Effector memory CD8-positive, alpha-beta T cell (primary cell): ENCODE measurements around the gene PPT2.
A peak's percentile ranks its signal among the peaks of the same experiment; 100 is the strongest.

Source experiments
- ATAC-seq: fragments of 150-1000 bp; cut with Tn5 transposase; replicated peaks from 2 replicates; pipeline ENCODE4 v1.10.0; 2021; ENCODE audit warnings: mild to moderate bottlenecking, moderate library complexity
- DNase-seq, 3 experiments: peaks; one replicate each; pipeline ENCODE4 v3.0.0; 2021
- H3K27ac Mint-ChIP-seq, 2 donors: one replicate each; pipeline ENCODE4 v1.8.0; 2022; ENCODE audit warnings: mild to moderate bottlenecking in 2 of 2, mixed read lengths in 2 of 2, moderate library complexity in 2 of 2
- H3K27me3 Mint-ChIP-seq, 2 donors: one replicate each; pipeline ENCODE4 v1.8.0; 2022; ENCODE audit warnings: mixed read lengths in 2 of 2
- H3K36me3 Mint-ChIP-seq: one replicate; pipeline ENCODE4 v1.8.0; 2022; ENCODE audit warnings: mild to moderate bottlenecking, moderate library complexity, mixed read lengths; ENCODE audit not compliant: insufficient read depth
- H3K4me1 Mint-ChIP-seq, 2 donors: one replicate each; pipeline ENCODE4 v1.8.0; 2022; ENCODE audit warnings: low read depth in 2 of 2, mixed read lengths in 2 of 2
- H3K4me3 Mint-ChIP-seq, 2 donors: one replicate each; pipeline ENCODE4 v1.8.0; 2022; ENCODE audit warnings: mild to moderate bottlenecking in 2 of 2, mixed read lengths in 2 of 2, moderate library complexity in 2 of 2
- H3K9me3 Mint-ChIP-seq, 2 donors: one replicate each; pipeline ENCODE4 v1.8.0; 2022; ENCODE audit warnings: mixed read lengths in 2 of 2

PPT2 gene

GRCh38 chr6:32149932-32150870 lies 3.7 kb upstream of the PPT2 start:
- Mint-ChIP-seq H3K27ac (no peak overlapping the region), H3K27me3 (peaks cover 42 to 62% of the 10 kb centered on the region in 2 donors), H3K4me3 (peak overlapping the region; percentile 3 to 23)

GRCh38 chr6:32151181-32151862 lies 2.6 kb upstream of the PPT2 start:
- H3K27me3 Mint-ChIP-seq = peaks cover 37 to 60% of the 10 kb centered on the region in 2 donors

More at GRCh38 chr6:32149932-32150870, 3.7 kb upstream of the PPT2 start:
- H3K4me1 Mint-ChIP-seq = peaks cover 42 to 51% of the 10 kb centered on the region in 2 donors
- no peaks in the 10 kb centered on the region for H3K9me3 Mint-ChIP-seq
- H3K36me3 Mint-ChIP-seq = peaks cover 19% of the 10 kb centered on the region
- ATAC-seq (no peak), DNase-seq (no peak)

GRCh38 chr6:32151863-32152768 lies 1.8 kb upstream of the PPT2 start, which contains the start of gene PRRT1:
Gene PRRT1, minus strand, starts transcription at chr6:32151939. Its CDS starts 112 bp downstream, at chr6:32151827.
- peak within 1 kb of the TSS; percentile 2 to 92 for H3K27ac Mint-ChIP-seq
- peaks cover 19% of the 10 kb centered on the region for H3K36me3 Mint-ChIP-seq
- peaks cover 46 to 55% of the 10 kb centered on the region in 2 donors for H3K4me1 Mint-ChIP-seq
- H3K9me3 Mint-ChIP-seq = no peaks in the 10 kb centered on the region
- peaks cover 31 to 52% of the 10 kb centered on the region in 2 donors for H3K27me3 Mint-ChIP-seq
- peak within 1 kb of the TSS; percentile 23 to 89 for H3K4me3 Mint-ChIP-seq
- no peak for ATAC-seq
- DNase-seq = no peak

More at GRCh38 chr6:32151181-32151862, 2.6 kb upstream of the PPT2 start:
- no peaks in the 10 kb centered on the region for H3K9me3 Mint-ChIP-seq
- no peak for DNase-seq
- peak overlapping the region in 1 of 2 donors; percentile 41 for H3K4me3 Mint-ChIP-seq
- peaks cover 46 to 55% of the 10 kb centered on the region in 2 donors for H3K4me1 Mint-ChIP-seq
- ATAC-seq = no peak
- no peak overlapping the region for H3K27ac Mint-ChIP-seq
- peaks cover 19% of the 10 kb centered on the region for H3K36me3 Mint-ChIP-seq

- Mint-ChIP-seq H3K27me3 (peaks cover 30 to 43% of the 10 kb centered on the region in 2 donors), H3K4me3 (peak overlapping the region; percentile 89 to 91), H3K27ac (peak overlapping the region; percentile 2 to 92), H3K9me3 (no peaks in the 10 kb centered on the region), H3K4me1 (peaks cover 41 to 51% of the 10 kb centered on the region in 2 donors), H3K36me3 (peaks cover 19% of the 10 kb centered on the region)
- ATAC-seq (no peak), DNase-seq (no peak)
Observed at GRCh38 chr6:32152769-32153563, 975 bp upstream of the PPT2 start.

- DNase-seq (peak; percentile 54 to 56 (median 54)), ATAC-seq (peak; percentile 73)
- Mint-ChIP-seq H3K4me1 (peaks cover 36 to 39% of the 10 kb centered on the region in 2 donors), H3K36me3 (peaks cover 12% of the 10 kb centered on the region), H3K4me3 (peak overlapping the region; percentile 89 to 91), H3K9me3 (no peaks in the 10 kb centered on the region), H3K27ac (peak overlapping the region; percentile 91 to 92), H3K27me3 (peaks cover 16 to 27% of the 10 kb centered on the region in 2 donors)
Observed at GRCh38 chr6:32154514-32155161, 697 bp downstream of the PPT2 start.

GRCh38 chr6:32156891-32157290 lies 3.0 kb downstream of the PPT2 start:
- Mint-ChIP-seq H3K27ac (no peak overlapping the region), H3K9me3 (no peaks in the 10 kb centered on the region), H3K4me3 (no peak overlapping the region), H3K27me3 (peaks cover 0 to 4% of the 10 kb centered on the region in 2 donors), H3K36me3 (peaks cover 12% of the 10 kb centered on the region), H3K4me1 (peaks cover 28 to 29% of the 10 kb centered on the region in 2 donors)
- ATAC-seq (no peak), DNase-seq (no peak)

GRCh38 chr6:32158052-32158451 lies 4.1 kb downstream of the PPT2 start:
- peaks cover 26 to 28% of the 10 kb centered on the region in 2 donors for H3K4me1 Mint-ChIP-seq
- H3K27ac Mint-ChIP-seq = no peak overlapping the region
- H3K36me3 Mint-ChIP-seq = peaks cover 7% of the 10 kb centered on the region
- no peak for DNase-seq
- no peaks in the 10 kb centered on the region for H3K27me3 Mint-ChIP-seq
- H3K9me3 Mint-ChIP-seq = no peaks in the 10 kb centered on the region
- no peak overlapping the region for H3K4me3 Mint-ChIP-seq
- ATAC-seq = no peak

- DNase-seq = no peak
- no peak for ATAC-seq
- H3K27me3 Mint-ChIP-seq = no peaks in the 10 kb centered on the region
- no peaks in the 10 kb centered on the region for H3K9me3 Mint-ChIP-seq
- peaks cover 10% of the 10 kb centered on the region for H3K36me3 Mint-ChIP-seq
- H3K4me1 Mint-ChIP-seq = peaks cover 5 to 6% of the 10 kb centered on the region in 2 donors
- H3K27ac Mint-ChIP-seq = no peak overlapping the region
- H3K4me3 Mint-ChIP-seq = no peak overlapping the region
Observed at GRCh38 chr6:32163559-32164258, 9.8 kb downstream of the PPT2 start.

- Mint-ChIP-seq H3K36me3 (peaks cover 10% of the 10 kb centered on the region), H3K4me3 (no peak within 1 kb of the TSS), H3K9me3 (no peaks in the 10 kb centered on the region), H3K27ac (no peak within 1 kb of the TSS), H3K4me1 (peaks cover 5 to 6% of the 10 kb centered on the region in 2 donors), H3K27me3 (no peaks in the 10 kb centered on the region)
- ATAC-seq (no peak), DNase-seq (no peak)
Observed at GRCh38 chr6:32164295-32164694, 10.4 kb downstream of the PPT2 start, which contains the start of gene EGFL8. Gene EGFL8, plus strand, starts transcription at chr6:32164595. Its CDS starts 1,571 bp downstream, at chr6:32166166.

GRCh38 chr6:32166411-32167061 lies 12.6 kb downstream of the PPT2 start:
- no peak overlapping the region for H3K4me3 Mint-ChIP-seq
- no peak overlapping the region for H3K27ac Mint-ChIP-seq
- no peak for DNase-seq
- ATAC-seq = no peak
- H3K9me3 Mint-ChIP-seq = no peaks in the 10 kb centered on the region
- no peaks in the 10 kb centered on the region for H3K27me3 Mint-ChIP-seq
- H3K36me3 Mint-ChIP-seq = peaks cover 10% of the 10 kb centered on the region
- peaks cover 9 to 11% of the 10 kb centered on the region in 2 donors for H3K4me1 Mint-ChIP-seq
